ENCODE results near the gene ACOD1.

Gene ACOD1

GRCh38 chr13:76993021-76993420, 44.7 kb downstream of the ACOD1 start:
- FAIRE-seq, result no peak

- no peak for FAIRE-seq
Measured at GRCh38 chr13:76993473-76993872, 45.2 kb downstream of the ACOD1 start.

- no peak for FAIRE-seq
Measured at GRCh38 chr13:76994281-76994680, 46.0 kb downstream of the ACOD1 start.

- no peak for FAIRE-seq
Measured at GRCh38 chr13:77000475-77000874, 52.2 kb downstream of the ACOD1 start.

GRCh38 chr13:77001540-77001939, 53.2 kb downstream of the ACOD1 start:
- no peak for FAIRE-seq

GRCh38 chr13:77001963-77002587, 53.8 kb downstream of the ACOD1 start:
- FAIRE-seq, result no peak

GRCh38 chr13:77002590-77003190, 54.4 kb downstream of the ACOD1 start:
- FAIRE-seq, result peak; percentile 86

All from TTC549 (cell line).